ENCODE measurements around the gene RNF114. TPM values are rescaled to one million over a fixed set of nuclear protein-coding genes. Genes with fewer than 3 reads are reported as not detected.

Gene RNF114
- total RNA-seq, 4 donors from 2014 or later, result 73.2 to 102 (median 79.7) TPM

GRCh38 chr20:49979030-49979832 is 43.0 kb downstream of the RNF114 start:
- TF ChIP-seq, protein P1, sequence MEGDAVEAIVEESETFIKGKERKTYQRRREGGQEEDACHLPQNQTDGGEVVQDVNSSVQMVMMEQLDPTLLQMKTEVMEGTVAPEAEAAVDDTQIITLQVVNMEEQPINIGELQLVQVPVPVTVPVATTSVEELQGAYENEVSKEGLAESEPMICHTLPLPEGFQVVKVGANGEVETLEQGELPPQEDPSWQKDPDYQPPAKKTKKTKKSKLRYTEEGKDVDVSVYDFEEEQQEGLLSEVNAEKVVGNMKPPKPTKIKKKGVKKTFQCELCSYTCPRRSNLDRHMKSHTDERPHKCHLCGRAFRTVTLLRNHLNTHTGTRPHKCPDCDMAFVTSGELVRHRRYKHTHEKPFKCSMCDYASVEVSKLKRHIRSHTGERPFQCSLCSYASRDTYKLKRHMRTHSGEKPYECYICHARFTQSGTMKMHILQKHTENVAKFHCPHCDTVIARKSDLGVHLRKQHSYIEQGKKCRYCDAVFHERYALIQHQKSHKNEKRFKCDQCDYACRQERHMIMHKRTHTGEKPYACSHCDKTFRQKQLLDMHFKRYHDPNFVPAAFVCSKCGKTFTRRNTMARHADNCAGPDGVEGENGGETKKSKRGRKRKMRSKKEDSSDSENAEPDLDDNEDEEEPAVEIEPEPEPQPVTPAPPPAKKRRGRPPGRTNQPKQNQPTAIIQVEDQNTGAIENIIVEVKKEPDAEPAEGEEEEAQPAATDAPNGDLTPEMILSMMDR (IDR thresholded peaks at IDR 0.05), result peak; percentile 98 to 100 (median 99)
- TF ChIP-seq POLR2A (IDR thresholded peaks at IDR 0.05), result no peak
- Histone ChIP-seq H3K4me3 (peak overlapping the region in 3 of 4 donors; percentile 13 to 53 (median 32)), H3K27me3 (peaks cover 0 to 34% (median 3%) of the 10 kb centered on the region in 4 donors), H3K4me1 (peaks cover 8 to 40% (median 21%) of the 10 kb centered on the region in 3 donors), H3K36me3 (no peaks in the 10 kb centered on the region), H3K27ac (no peak overlapping the region), H3K9me3 (no peaks in the 10 kb centered on the region)
- DNase-seq, result no peak
- 38 to 43% methylated on average over 10 to 17 of the region's 37 CpGs for WGBS, 2 donors
- intact Hi-C loops (cut with DNase I), result loop anchor here (2.0 kb wide), 1 partner anchor 92 kb away; no protein-coding TSS in a partner anchor

- Histone ChIP-seq H3K27ac (no peak overlapping the region), H3K4me3 (no peak overlapping the region), H3K4me1 (peaks cover 8 to 50% (median 30%) of the 10 kb centered on the region in 3 donors), H3K27me3 (peaks cover 0 to 34% (median 3%) of the 10 kb centered on the region in 4 donors), H3K9me3 (no peaks in the 10 kb centered on the region), H3K36me3 (no peaks in the 10 kb centered on the region)
- TF ChIP-seq POLR2A (IDR thresholded peaks at IDR 0.05), result no peak
- TF ChIP-seq, protein P1 (IDR thresholded peaks at IDR 0.05), result no peak
- intact Hi-C loops (cut with DNase I), result loop anchor here (10.0 kb wide), 1 partner anchor 194 kb away; no protein-coding TSS in a partner anchor
- DNase-seq, result no peak
- 68 to 81% methylated on average over 10 to 11 of the region's 11 CpGs for WGBS, 2 donors
These were observed 44.2 kb downstream of the RNF114 start for GRCh38 chr20:49980140-49981008.

DNA sequence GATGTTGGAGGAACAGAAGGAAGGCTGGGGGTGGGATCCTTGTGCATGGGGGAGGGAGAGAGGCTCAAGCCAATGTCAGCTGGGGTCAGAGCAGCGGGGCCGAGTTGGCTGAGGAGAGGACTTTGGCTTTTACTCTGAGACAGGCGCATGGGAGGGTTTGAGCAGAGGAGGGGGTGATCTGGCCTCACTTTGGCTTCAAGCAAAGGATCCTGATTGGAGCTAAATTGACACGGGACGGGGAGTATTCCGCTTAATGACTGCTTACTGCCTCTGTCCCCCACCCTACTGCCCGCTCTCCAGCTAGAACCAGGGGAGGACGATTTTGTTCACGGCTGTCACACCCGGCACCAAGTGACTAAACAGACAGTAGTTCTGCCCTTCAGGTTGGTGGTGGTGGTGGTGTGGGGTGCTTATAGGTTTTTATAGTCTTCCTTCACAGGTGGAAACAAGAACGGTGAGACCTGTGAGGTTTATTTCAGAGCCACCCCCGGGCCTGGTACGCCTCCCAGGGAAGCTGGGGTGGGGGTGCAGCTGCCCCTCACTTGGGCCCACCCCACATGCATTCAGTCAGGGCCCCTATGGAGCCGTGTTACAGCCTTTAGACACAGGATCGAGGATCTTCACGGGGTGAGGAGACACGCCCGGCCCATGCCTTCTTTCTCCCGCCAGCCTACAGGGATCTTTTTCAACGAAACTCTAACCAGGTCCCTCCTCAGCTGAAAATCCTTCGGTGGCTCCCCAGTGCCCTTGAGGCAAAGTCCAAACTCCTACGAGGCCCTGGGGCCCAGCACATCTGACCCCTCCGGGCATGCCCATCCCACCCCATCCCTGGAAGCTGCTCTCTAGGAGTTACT is 45.2 kb downstream of the RNF114 start:
- H3K27ac ChIP-seq, result peak overlapping the region in 3 of 4 donors; percentile 12 to 69 (median 20)
- intact Hi-C loops (cut with DNase I), result loop anchor here (10.0 kb wide), 1 partner anchor 193 kb away; no protein-coding TSS in a partner anchor
- TF ChIP-seq, protein P1 (IDR thresholded peaks at IDR 0.05), result no peak
- no peak for TF ChIP-seq POLR2A (IDR thresholded peaks at IDR 0.05)
- no peak for DNase-seq
- no peaks in the 10 kb centered on the region for H3K9me3 ChIP-seq
- H3K36me3 ChIP-seq, result no peaks in the 10 kb centered on the region
- H3K27me3 ChIP-seq, result peaks cover 0 to 34% (median 3%) of the 10 kb centered on the region in 4 donors
- H3K4me1 ChIP-seq, result peaks cover 8 to 60% (median 31%) of the 10 kb centered on the region in 3 donors
- H3K4me3 ChIP-seq, result no peak overlapping the region
- WGBS, 2 donors, result 53 to 70% methylated on average over 10 to 16 of the region's 23 CpGs

- peak overlapping the region; percentile 26 to 66 (median 44) for H3K4me3 ChIP-seq
- 13 to 24% methylated on average over 12 of the region's 12 CpGs for WGBS, 2 donors
- H3K27ac ChIP-seq, result peak overlapping the region; percentile 19 to 69 (median 40)
These were observed 45.8 kb downstream of the RNF114 start for GRCh38 chr20:49982072-49982345.

More at GRCh38 chr20:49982072-49982345, 45.8 kb downstream of the RNF114 start:
- Histone ChIP-seq H3K9me3 (no peaks in the 10 kb centered on the region), H3K36me3 (no peaks in the 10 kb centered on the region), H3K4me1 (peaks cover 8 to 66% (median 31%) of the 10 kb centered on the region in 3 donors), H3K27me3 (peaks cover 0 to 34% (median 3%) of the 10 kb centered on the region in 4 donors)
- DNase-seq, result no peak
- no peak for TF ChIP-seq POLR2A (IDR thresholded peaks at IDR 0.05)
- TF ChIP-seq, protein P1 (IDR thresholded peaks at IDR 0.05), result no peak
- intact Hi-C loops (cut with DNase I), result loop anchor here (10.0 kb wide), 1 partner anchor 193 kb away; no protein-coding TSS in a partner anchor

Measured in esophagus squamous epithelium (tissue), 5 donors.